GM13977 (cell line): ENCODE data around the gene MOXD1.
"Not testable (repeated sequence)": the region's sequence is repeated elsewhere in the genome, so short reads cannot be mapped to it uniquely, and the experiment has no call there.

ENCODE experiments used
- DNase-seq: peaks from one replicate; pipeline ENCODE4 v3.0.0; 2012; ENCODE audit warnings: low spot score
- CTCF ChIP-seq: IDR thresholded peaks from 2 replicates; pipeline ENCODE4 v1.5.1; 2012; ENCODE audit warnings: mild to moderate bottlenecking, control low read depth; ENCODE audit not compliant: insufficient read depth; ENCODE audit errors: extremely low read depth, missing control alignments
- in situ Hi-C: fragments of 300-500 bp; cut with MboI; formaldehyde crosslinking; loops from one replicate; pipeline ENCODE4 v1.12.0; 2022; ENCODE audit warnings: low sequenced_read_pairs, low pct_unique_long_range_greater_than_20kb, mixed read lengths, inconsistent platforms; ENCODE audit not compliant: unreplicated experiment

MOXD1 gene

DNA sequence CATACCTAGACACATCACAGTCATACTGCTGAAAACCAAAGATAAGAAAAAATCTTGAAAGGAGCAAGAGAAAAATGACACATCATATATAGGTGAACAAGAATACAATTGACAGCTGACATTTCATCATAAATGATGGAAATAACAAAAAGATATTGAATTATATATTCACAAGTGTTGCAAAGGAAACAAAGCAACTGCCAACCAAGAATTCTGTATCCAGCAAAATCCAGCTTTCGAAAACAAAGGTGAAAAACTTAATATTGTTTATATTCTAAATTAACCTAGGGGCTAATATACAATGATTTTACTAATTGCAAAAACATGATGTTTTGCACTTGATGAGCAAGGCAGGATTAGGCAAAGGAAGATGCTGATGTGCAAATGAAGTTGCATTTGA, 84.3 kb downstream of the MOXD1 start:
- TF ChIP-seq CTCF: no peak
- no peak for DNase-seq
- in situ Hi-C loops: no loop called here

GRCh38 chr6:132314432-132314831, 86.8 kb downstream of the MOXD1 start:
- no peak for TF ChIP-seq CTCF
- in situ Hi-C loops: no loop called here
- no peak for DNase-seq

DNA sequence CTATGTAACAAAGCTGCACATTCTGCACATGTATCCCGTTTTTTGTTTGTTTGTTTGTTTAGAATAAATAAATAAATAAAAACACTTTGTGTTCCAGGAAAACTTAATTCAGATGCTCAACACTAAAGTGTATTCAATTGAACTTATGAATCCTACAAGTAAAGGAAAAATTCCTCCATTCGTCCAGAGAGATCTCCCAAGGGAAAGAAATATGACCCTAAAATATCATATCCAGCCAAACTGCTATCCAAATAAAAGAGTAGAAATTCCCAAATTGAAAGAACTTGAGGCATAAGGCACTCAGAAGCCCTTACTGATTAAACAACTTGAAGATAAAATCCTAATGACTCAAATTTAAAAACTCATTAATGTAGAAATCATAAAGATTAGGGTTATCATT, 90.4 kb downstream of the MOXD1 start:
- DNase-seq: no peak
- TF ChIP-seq CTCF: no peak
- in situ Hi-C loops: no loop called here

DNA sequence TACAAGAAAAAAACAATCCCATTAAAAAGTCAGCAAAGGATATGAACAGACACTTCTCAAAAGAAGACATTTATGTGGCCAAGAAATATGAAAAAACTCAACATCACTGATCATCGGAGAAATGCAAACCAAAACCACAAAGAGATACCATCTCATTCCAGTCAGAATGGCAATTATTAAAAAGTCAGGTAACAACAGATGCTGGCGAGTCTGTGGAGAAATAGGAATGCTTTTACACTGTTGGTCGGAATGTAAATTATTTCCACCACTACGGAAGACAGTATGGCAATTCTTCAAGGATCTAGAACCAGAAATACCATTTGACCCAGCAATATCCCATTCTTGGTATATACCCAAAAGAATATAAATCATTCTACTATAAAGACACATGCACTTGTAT, 91.1 kb downstream of the MOXD1 start:
- in situ Hi-C loops: not testable (repeated sequence)

DNA sequence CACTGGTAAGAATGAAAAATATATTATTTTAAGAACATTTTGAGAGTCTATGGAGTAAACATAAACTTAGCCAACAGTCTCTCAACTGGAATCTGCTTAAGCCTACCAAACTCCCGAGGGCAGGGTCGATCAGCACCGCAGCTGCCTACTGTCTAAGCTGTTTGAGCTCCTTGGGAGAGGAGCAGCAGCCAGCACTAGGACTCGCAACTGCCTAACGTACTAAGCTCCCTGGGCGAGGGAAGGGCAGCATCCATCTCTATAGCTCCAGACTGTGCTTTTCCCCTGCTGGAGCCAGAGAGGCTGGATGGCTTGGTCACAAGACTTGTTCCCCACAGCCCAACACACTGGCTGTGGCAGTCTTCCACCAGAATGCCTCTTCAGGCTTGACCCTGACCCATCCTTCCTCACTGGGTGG, 96.4 kb downstream of the MOXD1 start:
- in situ Hi-C loops: no loop called here
- no peak for DNase-seq
- no peak for TF ChIP-seq CTCF

More for the DNA sequence above, 91.1 kb downstream of the MOXD1 start:
- not testable (repeated sequence) for DNase-seq

DNA sequence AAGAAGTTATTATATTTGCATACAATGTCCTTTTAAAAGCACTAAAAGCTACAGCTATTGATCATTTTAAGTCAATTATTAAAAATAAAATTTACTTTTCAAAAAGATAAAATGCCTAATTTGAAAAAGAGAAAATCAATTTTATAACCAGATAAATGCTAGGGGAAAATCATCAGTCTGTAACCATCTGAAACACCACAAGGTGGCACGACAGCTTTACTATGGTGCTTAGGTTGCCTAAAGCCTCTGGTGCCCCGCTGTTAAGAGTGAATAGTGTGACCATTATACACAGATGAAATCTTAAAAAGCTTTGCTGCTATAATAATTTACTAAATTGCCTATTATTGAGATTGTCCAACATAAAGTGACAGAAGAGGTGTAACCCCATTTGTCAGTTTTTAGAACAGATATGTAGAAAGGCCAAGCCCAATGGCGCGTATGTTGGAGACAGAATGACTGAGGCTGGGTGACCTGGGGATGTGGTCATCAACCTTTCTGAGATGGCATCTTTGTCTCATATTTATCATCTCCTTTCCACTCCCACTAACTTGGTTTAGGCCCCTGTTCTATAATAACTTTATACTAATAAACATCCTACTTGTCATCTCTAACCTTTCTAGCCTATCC, 100.8 kb downstream of the MOXD1 start:
- TF ChIP-seq CTCF: peak; percentile 69
- peak; percentile 23 for DNase-seq
- in situ Hi-C loops: no loop called here

DNA sequence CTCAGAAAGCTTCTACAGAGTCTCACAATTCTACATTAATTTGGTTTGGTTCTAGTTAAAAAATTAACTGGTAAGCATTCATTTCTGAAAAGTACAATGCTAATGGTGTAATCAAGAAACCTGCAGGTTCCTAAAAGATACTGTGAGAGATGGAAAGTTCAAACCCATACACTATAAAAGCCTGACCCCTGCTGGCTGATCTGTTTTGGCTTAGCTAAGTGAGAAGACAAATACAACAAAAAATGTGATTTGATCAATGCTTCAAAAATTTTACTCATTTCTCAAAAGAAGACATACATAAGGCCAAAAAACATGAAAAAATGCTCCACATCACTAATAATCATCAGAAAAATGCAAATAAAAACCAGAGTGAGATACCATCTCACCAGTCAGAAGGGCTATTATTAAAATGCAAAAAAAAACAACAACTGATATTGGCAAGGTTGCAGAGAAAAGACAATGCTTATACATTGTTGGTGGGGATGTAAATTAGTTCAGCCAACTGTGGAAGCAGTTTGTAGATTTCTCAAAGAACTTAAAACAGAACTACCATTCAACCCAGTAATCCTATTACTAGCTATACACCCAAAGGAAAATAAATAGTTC, 102.8 kb downstream of the MOXD1 start:
- peak; percentile 61 for TF ChIP-seq CTCF
- in situ Hi-C loops: loop anchor here (5.0 to 25.0 kb wide), 2 partner anchors 184 to 464 kb away; partner anchors contain the start of gene VNN2
- DNase-seq: peak; percentile 15
